ENCODE measurements around the gene IL22RA1. TPM values are rescaled to one million over a fixed set of nuclear protein-coding genes. Genes with fewer than 3 reads are reported as not detected.
A peak's percentile ranks its signal among the peaks of the same experiment; 100 is the strongest.

IL22RA1 gene
- total and polyA plus RNA-seq, 2 of the 8 experiments (the other 6 are each of a cell fraction or from before 2014, with no cell fraction given) = 0.17 to 0.32 TPM

- TF ChIP-seq, protein P1, sequence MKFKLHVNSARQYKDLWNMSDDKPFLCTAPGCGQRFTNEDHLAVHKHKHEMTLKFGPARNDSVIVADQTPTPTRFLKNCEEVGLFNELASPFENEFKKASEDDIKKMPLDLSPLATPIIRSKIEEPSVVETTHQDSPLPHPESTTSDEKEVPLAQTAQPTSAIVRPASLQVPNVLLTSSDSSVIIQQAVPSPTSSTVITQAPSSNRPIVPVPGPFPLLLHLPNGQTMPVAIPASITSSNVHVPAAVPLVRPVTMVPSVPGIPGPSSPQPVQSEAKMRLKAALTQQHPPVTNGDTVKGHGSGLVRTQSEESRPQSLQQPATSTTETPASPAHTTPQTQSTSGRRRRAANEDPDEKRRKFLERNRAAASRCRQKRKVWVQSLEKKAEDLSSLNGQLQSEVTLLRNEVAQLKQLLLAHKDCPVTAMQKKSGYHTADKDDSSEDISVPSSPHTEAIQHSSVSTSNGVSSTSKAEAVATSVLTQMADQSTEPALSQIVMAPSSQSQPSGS (IDR thresholded peaks at IDR 0.05; ENCODE audit: low read length) = peak; percentile 20; the same call in 1 of the 2 replicates
- TF ChIP-seq SP4 (IDR thresholded peaks at IDR 0.05; ENCODE audit: low read length) = no peak
- no peak for TF ChIP-seq CHD2 (IDR thresholded peaks at IDR 0.05; ENCODE audit: low read length)
- peak; percentile 94 for TF ChIP-seq SRF (IDR thresholded peaks at IDR 0.05; ENCODE audit: low read depth, low read length)
- no peak for TF ChIP-seq BCL11A (IDR thresholded peaks at IDR 0.05; ENCODE audit: low read depth in 2 of 2, low read length in 2 of 2)
- TF ChIP-seq KDM1A (IDR thresholded peaks at IDR 0.05; ENCODE audit: borderline replicate concordance, low read length) = no peak
- no peak for TF ChIP-seq JUN (IDR thresholded peaks at IDR 0.05; ENCODE audit: low read depth, low read length)
- TF ChIP-seq PHF8 (conservative IDR thresholded peaks at IDR 0.05; ENCODE audit: low read depth, low read length) = no peak
- peak; percentile 74; the same call in 1 of the 2 replicates for TF ChIP-seq POLR2AphosphoS5 (IDR thresholded peaks at IDR 0.05; ENCODE audit: low read depth, low read length)
- TF ChIP-seq GTF2F1 (IDR thresholded peaks at IDR 0.05; ENCODE audit: borderline replicate concordance, low read depth, low read length) = peak; percentile 58; the same call in 1 of the 2 replicates
- no peak for TF ChIP-seq NRF1 (IDR thresholded peaks at IDR 0.05; ENCODE audit: low read depth, low read length)
- TF ChIP-seq CEBPB (IDR thresholded peaks at IDR 0.05; ENCODE audit: low read depth, low read length) = peak; percentile 80
- TF ChIP-seq POU5F1 (IDR thresholded peaks at IDR 0.05; ENCODE audit: low read depth, low read length) = no peak
- TF ChIP-seq CREB1 (IDR thresholded peaks at IDR 0.05) = no peak
- TF ChIP-seq BRCA1 (IDR thresholded peaks at IDR 0.05; ENCODE audit: low read depth, low read length) = no peak
- no peak for TF ChIP-seq TAF7 (optimal IDR thresholded peaks at IDR 0.05; ENCODE audit: borderline replicate concordance, low read depth, low read length)
Observed at GRCh38 chr1:24151175-24151533, 8.2 kb upstream of the IL22RA1 start (continued).
